HG03575 (cell line): ENCODE results near the gene DST.

Experiments
- ATAC-seq: cut with Tn5 transposase; IDR thresholded peaks from one replicate; pipeline ENCODE4 v1.9.1; 2021; ENCODE audit not compliant: unreplicated experiment, insufficient number of reproducible peaks, low FRiP score; ENCODE audit errors: extremely low read depth

DST gene

DNA sequence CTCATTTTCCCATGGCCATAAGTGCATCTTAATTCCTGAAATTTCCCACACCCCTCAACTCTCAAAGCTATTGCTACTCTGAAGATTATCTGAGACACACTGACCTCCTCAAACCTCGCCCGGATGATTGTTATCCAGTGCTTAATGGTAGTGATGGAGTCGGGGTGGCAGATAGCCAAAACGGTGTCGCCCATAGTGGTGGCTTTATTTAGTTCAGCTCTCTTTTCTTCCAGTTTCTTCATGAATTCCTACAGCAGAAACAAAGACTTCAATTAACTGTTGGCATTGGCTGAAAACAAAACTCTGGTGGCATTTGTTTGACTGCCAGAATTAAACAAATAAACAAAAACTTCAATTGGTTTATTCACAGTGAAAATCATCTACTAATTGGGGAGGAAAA is 165.4 kb downstream of the DST start:
- ATAC-seq = no peak

- no peak for ATAC-seq
Measured at GRCh38 chr6:56475736-56476457, 166.8 kb downstream of the DST start.

- ATAC-seq = no peak
Measured at GRCh38 chr6:56474532-56474931, 168.2 kb downstream of the DST start.

GRCh38 chr6:56463443-56463842 is 179.2 kb downstream of the DST start:
- no peak for ATAC-seq

- no peak for ATAC-seq
Measured at GRCh38 chr6:56459030-56459805, 183.5 kb downstream of the DST start.

DNA sequence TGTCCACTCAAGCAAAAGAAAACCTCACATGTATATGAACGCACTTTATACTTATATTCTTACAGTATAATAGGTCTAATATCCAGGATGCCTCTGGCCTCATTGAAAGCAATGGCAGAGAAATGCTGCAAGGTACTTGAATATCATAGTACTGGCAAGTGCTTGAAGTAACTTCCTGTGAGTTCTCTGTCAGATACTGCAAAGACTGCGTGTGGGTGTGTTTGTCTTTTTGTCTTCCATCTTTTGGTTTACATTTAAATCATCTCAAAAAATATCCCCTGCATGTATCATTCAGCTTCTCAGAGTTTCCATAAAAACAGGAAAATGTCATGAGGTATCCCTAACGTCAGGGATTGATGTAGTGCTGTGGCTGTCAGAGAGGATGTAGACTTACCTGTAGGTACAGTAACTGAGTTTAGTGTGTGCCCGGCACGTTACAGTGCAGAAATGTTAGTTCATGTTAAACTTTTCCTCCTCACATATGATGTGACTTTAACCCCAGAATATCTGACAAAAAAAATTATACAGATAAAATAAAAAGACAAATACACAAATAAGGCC is 184.3 kb downstream of the DST start:
- ATAC-seq = no peak

DNA sequence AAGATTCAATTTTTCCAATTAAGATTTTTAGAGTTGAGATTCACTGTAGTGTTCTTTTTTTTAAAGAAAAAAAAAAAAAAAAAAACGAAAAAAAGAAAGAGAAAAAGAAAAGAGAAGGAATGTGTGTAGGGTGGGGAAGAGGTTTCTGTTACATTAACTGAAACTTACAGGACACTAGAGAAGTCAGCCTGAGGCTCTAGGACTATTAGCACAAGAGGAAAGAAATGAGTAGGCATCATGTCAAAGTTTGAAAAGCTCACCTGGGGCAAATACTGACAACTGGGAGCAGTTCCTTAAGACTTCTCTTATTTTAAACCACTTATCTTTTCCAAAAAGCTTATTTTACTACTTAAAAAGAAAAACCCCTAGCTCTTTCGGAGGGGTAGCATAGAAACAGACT is 185.9 kb downstream of the DST start:
- ATAC-seq = no peak

DNA sequence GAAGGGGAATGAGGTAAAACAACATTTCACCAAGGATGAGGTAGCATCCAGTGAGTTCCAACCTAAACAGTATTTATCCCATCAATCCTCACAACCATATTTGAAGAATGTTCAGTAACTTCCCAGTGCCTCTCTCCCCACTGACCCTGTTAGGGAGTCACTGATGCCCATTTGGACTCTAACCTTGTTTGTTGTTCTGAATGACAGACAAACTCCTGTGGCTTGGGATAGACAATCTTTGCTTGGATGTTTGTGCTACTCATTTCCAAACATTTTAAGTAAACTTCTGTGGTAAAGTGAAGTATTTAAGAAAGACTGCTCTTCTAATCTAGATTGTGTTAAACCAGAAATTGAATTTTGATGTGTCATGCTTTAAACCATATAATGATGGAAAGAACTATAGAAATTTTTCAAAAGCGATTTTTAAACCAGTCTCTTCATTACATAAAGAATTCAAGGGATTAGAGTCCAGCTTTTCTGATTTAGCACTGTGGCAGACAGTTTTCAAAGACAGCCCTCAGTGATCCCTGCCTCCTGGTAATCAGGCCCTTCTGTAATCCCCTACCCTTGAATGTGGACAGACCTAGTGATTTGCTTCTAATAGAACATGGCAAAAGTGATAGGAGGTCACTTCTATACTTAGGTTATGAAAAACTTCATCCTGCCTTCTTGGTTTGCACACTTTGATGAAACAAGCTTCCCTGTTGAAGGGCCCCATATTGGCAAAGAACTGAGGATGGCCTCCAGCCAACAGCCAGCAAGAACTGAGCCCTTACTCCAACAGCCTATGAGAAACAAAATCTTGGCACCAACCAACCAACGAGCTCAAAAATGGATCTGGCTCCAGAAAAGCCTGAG is 191.6 kb downstream of the DST start:
- ATAC-seq = no peak

DNA sequence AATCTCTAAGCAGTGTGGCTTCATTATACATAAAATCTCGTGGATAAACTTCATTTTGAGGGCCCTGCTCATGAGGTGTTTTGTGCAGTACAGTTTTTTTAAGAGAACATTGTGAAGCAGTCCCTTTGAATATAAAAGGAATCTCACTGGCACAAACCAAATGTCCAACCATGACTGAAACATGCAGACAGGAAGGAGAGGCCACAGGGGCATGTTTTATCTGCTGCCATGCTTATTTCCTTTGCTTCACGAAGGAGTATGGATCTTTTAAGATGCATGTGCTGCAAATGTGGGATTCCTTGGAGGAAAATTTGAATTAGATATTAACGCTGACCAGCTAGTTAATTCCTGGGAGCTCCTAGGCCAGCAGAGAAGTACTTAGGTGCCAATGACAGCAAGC is 192.3 kb downstream of the DST start:
- ATAC-seq = no peak

- ATAC-seq = no peak
Measured at GRCh38 chr6:56448046-56448445, 194.6 kb downstream of the DST start.

GRCh38 chr6:56445818-56446217 is 196.9 kb downstream of the DST start:
- ATAC-seq = no peak

- ATAC-seq = no peak
Measured at GRCh38 chr6:56444855-56445254, 197.8 kb downstream of the DST start.

DNA sequence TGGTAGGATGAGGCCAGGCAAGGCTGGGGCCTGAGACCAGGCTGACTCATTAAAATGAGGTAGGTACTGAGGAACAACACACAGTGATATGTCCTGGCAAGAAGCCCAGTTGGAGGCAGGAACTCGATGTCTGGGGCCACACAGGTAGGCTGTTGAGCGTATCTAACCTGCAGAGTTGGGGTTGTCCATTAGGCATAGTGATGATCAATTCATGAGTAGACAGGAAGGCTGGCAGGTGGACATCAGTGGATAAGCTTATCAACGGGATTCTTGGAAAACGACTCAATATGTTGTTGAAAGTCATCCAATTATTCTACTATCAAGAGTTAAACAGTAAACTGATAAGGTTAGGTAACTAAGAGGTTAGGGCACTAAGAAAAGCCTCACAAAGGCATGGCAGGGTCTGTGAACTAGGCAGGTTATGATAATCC is 202.1 kb downstream of the DST start:
- ATAC-seq = no peak

GRCh38 chr6:56437171-56437900 is 205.4 kb downstream of the DST start:
- no peak for ATAC-seq

DNA sequence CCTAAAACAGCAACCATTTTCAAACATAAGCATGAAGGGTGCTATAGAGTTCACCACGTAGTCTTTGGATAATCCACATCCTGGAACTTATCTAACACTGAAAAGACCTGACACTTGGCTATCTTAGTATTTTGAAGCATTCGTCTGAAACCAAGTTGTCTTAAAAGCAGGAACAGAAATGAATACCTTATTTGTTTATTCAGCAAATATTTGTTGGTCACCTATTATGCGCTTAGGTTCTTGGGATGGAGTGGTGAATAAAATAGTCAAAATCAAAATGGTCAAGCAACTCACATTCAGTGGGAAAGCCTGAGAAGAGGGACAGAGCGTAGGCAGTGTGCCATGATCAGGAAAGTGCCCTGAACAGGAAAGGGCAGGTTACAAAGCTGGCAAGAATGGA is 206.9 kb downstream of the DST start:
- no peak for ATAC-seq

- no peak for ATAC-seq
Measured at GRCh38 chr6:56435326-56435725, 207.4 kb downstream of the DST start.

- no peak for ATAC-seq
Measured at GRCh38 chr6:56434606-56435005, 208.1 kb downstream of the DST start.

- no peak for ATAC-seq
Measured at GRCh38 chr6:56433119-56433518, 209.6 kb downstream of the DST start.

GRCh38 chr6:56432194-56432593 is 210.5 kb downstream of the DST start:
- no peak for ATAC-seq
